ENCODE data around the gene PITX1.
A peak's percentile ranks its signal among the peaks of the same experiment; 100 is the strongest.

PITX1 gene

GRCh38 chr5:135032695-135032998 lies 1.4 kb downstream of the PITX1 start:
- TF ChIP-seq CTCF (IDR thresholded peaks at IDR 0.05; ENCODE audit: low read depth, low read length): no peak
- no peak for DNase-seq (ENCODE audit: extremely low read depth, low read depth)

- TF ChIP-seq CTCF (IDR thresholded peaks at IDR 0.05; ENCODE audit: low read depth, low read length): no peak
- DNase-seq (ENCODE audit: extremely low read depth, low read depth): no peak
Observed at GRCh38 chr5:135031813-135032694, 2.0 kb downstream of the PITX1 start.

- no peak for TF ChIP-seq CTCF (IDR thresholded peaks at IDR 0.05; ENCODE audit: low read depth, low read length)
- no peak for DNase-seq (ENCODE audit: extremely low read depth, low read depth)
Observed at GRCh38 chr5:135030956-135031812, 2.8 kb downstream of the PITX1 start.

- no peak for DNase-seq (ENCODE audit: extremely low read depth, low read depth)
- no peak for TF ChIP-seq CTCF (IDR thresholded peaks at IDR 0.05; ENCODE audit: low read depth, low read length)
Observed at GRCh38 chr5:135030123-135030955, 3.7 kb downstream of the PITX1 start.

- DNase-seq (ENCODE audit: extremely low read depth, low read depth): no peak
- no peak for TF ChIP-seq CTCF (IDR thresholded peaks at IDR 0.05; ENCODE audit: low read depth, low read length)
Observed at GRCh38 chr5:135029477-135030122, 4.4 kb downstream of the PITX1 start.

GRCh38 chr5:135028791-135029476 lies 5.1 kb downstream of the PITX1 start:
- peak; percentile 49 for DNase-seq (ENCODE audit: extremely low read depth, low read depth)
- TF ChIP-seq CTCF (IDR thresholded peaks at IDR 0.05; ENCODE audit: low read depth, low read length): no peak
